Astrocyte (in vitro differentiated cells and primary cell): ENCODE measurements around the gene SND1. TPM values are rescaled to one million over a fixed set of nuclear protein-coding genes. Genes with fewer than 3 reads are reported as not detected.

Experiments used
- DNase-seq: peaks from one replicate; pipeline ENCODE4 v3.0.0-alpha.2; 2010; ENCODE audit warnings: low read depth
- FAIRE-seq: peaks from 2 replicates; lab custom pipeline; 2011; peaks lifted over from hg19 to GRCh38; lab: Jason Lieb, UNC
- H2AFZ ChIP-seq: 2 replicates; pipeline ENCODE4 v1.6.0; 2012; ENCODE audit warnings: low read depth, low read length, inconsistent platforms
- H3K27ac ChIP-seq: 2 replicates; pipeline ENCODE4 v1.5.1; 2011; ENCODE audit warnings: low read depth, low read length, inconsistent platforms
- H3K27me3 ChIP-seq: 2 replicates; pipeline ENCODE4 v1.6.0; 2011; ENCODE audit warnings: low read length, inconsistent platforms; ENCODE audit not compliant: insufficient read depth
- H3K36me3 ChIP-seq: 2 replicates; pipeline ENCODE4 v1.5.1; 2011; ENCODE audit warnings: low read length, inconsistent platforms; ENCODE audit not compliant: insufficient read depth
- H3K4me1 ChIP-seq: 2 replicates; pipeline ENCODE4 v1.5.1; 2011; ENCODE audit warnings: low read length, inconsistent platforms; ENCODE audit not compliant: insufficient read depth
- H3K4me2 ChIP-seq: 2 replicates; pipeline ENCODE4 v1.6.0; 2012; ENCODE audit warnings: low read length, inconsistent platforms
- H3K4me3 ChIP-seq: 2 replicates; pipeline ENCODE4 v1.5.1; 2011; ENCODE audit warnings: low read depth, mild to moderate bottlenecking, low read length, inconsistent platforms; ENCODE audit not compliant: insufficient read depth
- H3K79me2 ChIP-seq: 2 replicates; pipeline ENCODE4 v1.6.0; 2012; ENCODE audit warnings: mild to moderate bottlenecking, low read length, inconsistent platforms; ENCODE audit not compliant: insufficient read depth
- H3K9ac ChIP-seq: 2 replicates; pipeline ENCODE4 v1.6.0; 2012; ENCODE audit warnings: mild to moderate bottlenecking, low read length, inconsistent platforms
- H3K9me3 ChIP-seq: 2 replicates; pipeline ENCODE4 v1.5.1; 2012; ENCODE audit warnings: low read depth, mild to moderate bottlenecking, low read length, inconsistent platforms; ENCODE audit not compliant: insufficient read depth
- H4K20me1 ChIP-seq: 2 replicates; pipeline ENCODE4 v1.6.0; 2012; ENCODE audit warnings: low read length, inconsistent platforms; ENCODE audit not compliant: insufficient read depth
- H3K27ac Mint-ChIP-seq: one replicate; pipeline ENCODE4 v1.8.0; 2021; ENCODE audit warnings: mild to moderate bottlenecking, mixed read lengths; ENCODE audit not compliant: unreplicated experiment
- H3K27me3 Mint-ChIP-seq: one replicate; pipeline ENCODE4 v1.8.0; 2021; ENCODE audit warnings: low read depth, mixed read lengths; ENCODE audit not compliant: unreplicated experiment
- H3K36me3 Mint-ChIP-seq: one replicate; pipeline ENCODE4 v1.8.0; 2021; ENCODE audit warnings: low read depth, mixed read lengths; ENCODE audit not compliant: unreplicated experiment
- H3K4me1 Mint-ChIP-seq: one replicate; pipeline ENCODE4 v1.8.0; 2021; ENCODE audit warnings: low read depth, mixed read lengths; ENCODE audit not compliant: unreplicated experiment
- H3K4me3 Mint-ChIP-seq: one replicate; pipeline ENCODE4 v1.8.0; 2021; ENCODE audit warnings: mild to moderate bottlenecking, moderate library complexity, mixed read lengths; ENCODE audit not compliant: unreplicated experiment
- H3K9me3 Mint-ChIP-seq: one replicate; pipeline ENCODE4 v1.8.0; 2021; ENCODE audit warnings: mild to moderate bottlenecking, mixed read lengths; ENCODE audit not compliant: unreplicated experiment
- EZH2 ChIP-seq: IDR thresholded peaks from 2 replicates; pipeline ENCODE4 v1.6.1; 2012; ENCODE audit warnings: mild to moderate bottlenecking, low read length, inconsistent platforms; ENCODE audit not compliant: insufficient read depth
- total RNA-seq: library from RNA; stranded (reverse); gene quantifications from 2 replicates; pipeline ENCODE4 v1.2.1, GENCODE V29; 2021
- TF ChIP-seq, protein P1 (sequence below): IDR thresholded peaks from 2 replicates; pipeline ENCODE4 v1.5.1; 2011; ENCODE audit warnings: low read depth, mild to moderate bottlenecking, inconsistent platforms, low read length, moderate library complexity; ENCODE audit not compliant: insufficient read depth

Gene SND1
- total RNA-seq, 1 donor from 2014 or later: 267 TPM

DNA sequence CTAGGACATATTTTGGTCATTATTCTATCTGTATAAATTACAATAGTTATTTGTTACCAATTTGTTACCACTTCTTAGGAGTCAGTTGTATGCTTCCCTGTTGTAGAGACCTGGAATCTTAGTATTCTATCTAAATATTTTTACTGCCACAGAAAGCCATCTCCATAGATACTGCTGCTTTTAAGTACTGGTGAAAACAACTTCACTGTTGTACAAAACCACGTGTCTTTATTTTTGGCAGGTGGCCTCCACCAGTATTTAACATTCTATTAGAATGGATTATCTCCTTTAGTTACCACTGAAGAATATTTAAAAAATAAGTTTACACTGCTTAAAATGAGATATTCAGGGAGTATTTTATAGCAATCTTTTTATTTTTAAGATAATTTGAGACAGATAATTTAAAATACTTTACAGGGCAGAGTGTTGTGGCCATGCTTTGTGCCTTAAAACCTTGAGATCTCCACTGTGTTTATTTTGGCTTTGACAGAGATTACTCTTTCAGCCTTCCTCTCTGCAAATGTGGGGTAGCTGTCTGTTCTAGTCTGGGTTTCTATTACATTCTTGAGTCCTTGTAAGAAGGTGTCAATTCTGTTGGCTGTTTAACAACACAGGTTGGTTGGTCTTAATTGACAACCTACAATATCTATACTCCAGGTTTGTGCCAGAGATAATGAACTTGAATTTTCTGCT is 193.7 kb downstream of the SND1 start:
- Histone ChIP-seq H3K27me3 (no peaks in the 10 kb centered on the region), H3K4me1 (peaks cover 19% of the 10 kb centered on the region), H2AFZ (no peak overlapping the region), H4K20me1 (peaks cover 85% of the 10 kb centered on the region), H3K79me2 (peaks cover 23% of the 10 kb centered on the region), H3K4me3 (no peak overlapping the region), H3K9me3 (no peaks in the 10 kb centered on the region), H3K27ac (no peak overlapping the region), H3K36me3 (peaks cover 3% of the 10 kb centered on the region), H3K4me2 (no peak overlapping the region), H3K9ac (no peak overlapping the region)
- Mint-ChIP-seq H3K4me1 (peaks cover 34% of the 10 kb centered on the region), H3K4me3 (no peak overlapping the region), H3K9me3 (no peaks in the 10 kb centered on the region), H3K27ac (no peak overlapping the region), H3K27me3 (no peaks in the 10 kb centered on the region), H3K36me3 (peaks cover 13% of the 10 kb centered on the region)
- no peak for TF ChIP-seq EZH2
- TF ChIP-seq, protein P1, sequence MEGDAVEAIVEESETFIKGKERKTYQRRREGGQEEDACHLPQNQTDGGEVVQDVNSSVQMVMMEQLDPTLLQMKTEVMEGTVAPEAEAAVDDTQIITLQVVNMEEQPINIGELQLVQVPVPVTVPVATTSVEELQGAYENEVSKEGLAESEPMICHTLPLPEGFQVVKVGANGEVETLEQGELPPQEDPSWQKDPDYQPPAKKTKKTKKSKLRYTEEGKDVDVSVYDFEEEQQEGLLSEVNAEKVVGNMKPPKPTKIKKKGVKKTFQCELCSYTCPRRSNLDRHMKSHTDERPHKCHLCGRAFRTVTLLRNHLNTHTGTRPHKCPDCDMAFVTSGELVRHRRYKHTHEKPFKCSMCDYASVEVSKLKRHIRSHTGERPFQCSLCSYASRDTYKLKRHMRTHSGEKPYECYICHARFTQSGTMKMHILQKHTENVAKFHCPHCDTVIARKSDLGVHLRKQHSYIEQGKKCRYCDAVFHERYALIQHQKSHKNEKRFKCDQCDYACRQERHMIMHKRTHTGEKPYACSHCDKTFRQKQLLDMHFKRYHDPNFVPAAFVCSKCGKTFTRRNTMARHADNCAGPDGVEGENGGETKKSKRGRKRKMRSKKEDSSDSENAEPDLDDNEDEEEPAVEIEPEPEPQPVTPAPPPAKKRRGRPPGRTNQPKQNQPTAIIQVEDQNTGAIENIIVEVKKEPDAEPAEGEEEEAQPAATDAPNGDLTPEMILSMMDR: no peak
- FAIRE-seq (no peak), DNase-seq (peak; percentile 15)

DNA sequence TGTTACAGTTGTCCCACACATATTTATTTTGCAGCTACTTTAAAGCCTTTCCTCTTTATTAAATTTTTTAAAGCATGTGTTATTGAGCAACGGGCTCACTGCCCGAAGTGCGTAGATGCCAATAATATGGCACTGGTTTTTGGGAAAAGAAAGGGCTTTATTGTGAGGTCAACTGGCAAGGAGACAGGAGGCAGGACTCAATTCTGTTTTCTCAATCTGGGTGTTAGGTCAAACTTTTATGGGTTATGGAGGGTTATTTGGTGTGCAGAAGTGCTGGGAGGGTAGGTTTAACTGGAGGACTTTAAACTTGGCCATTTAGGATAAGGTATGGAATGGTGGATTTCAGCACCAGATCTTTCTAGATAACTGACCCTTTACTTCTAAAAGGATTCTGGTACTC is 195.6 kb downstream of the SND1 start:
- Histone ChIP-seq H3K36me3 (peaks cover 3% of the 10 kb centered on the region), H3K9me3 (no peaks in the 10 kb centered on the region), H3K27ac (no peak overlapping the region), H3K4me3 (no peak overlapping the region), H3K27me3 (no peaks in the 10 kb centered on the region), H4K20me1 (peaks cover 81% of the 10 kb centered on the region), H3K79me2 (peaks cover 8% of the 10 kb centered on the region), H3K4me1 (peaks cover 22% of the 10 kb centered on the region), H2AFZ (no peak overlapping the region), H3K4me2 (no peak overlapping the region), H3K9ac (no peak overlapping the region)
- no peak for TF ChIP-seq EZH2
- TF ChIP-seq, protein P1: no peak
- Mint-ChIP-seq H3K27ac (no peak overlapping the region), H3K4me3 (no peak overlapping the region), H3K9me3 (no peaks in the 10 kb centered on the region), H3K27me3 (no peaks in the 10 kb centered on the region), H3K4me1 (peaks cover 42% of the 10 kb centered on the region), H3K36me3 (peaks cover 13% of the 10 kb centered on the region)
- no peak for FAIRE-seq
- no peak for DNase-seq

DNA sequence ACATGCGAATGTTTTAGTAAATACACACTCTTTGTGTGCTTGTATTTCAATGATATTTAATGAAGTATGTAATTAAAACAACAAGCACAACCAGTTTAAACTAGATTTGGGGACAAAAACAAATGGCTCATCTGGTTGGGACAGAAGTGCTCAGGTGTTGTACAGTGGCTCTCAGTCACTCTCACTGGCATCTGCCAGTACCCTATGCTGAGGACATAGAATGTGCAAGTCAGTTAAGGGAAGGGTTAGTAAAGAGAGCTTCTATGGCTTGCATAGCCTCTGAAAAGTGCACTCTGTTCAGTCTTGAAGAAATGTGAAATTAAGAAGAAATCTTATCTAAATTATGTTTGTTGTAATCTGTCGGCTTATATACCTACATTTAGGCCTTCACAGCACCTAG is 196.2 kb downstream of the SND1 start:
- TF ChIP-seq, protein P1: no peak
- TF ChIP-seq EZH2: no peak
- peaks cover 3% of the 10 kb centered on the region for H3K36me3 ChIP-seq
- H3K4me1 ChIP-seq: peaks cover 22% of the 10 kb centered on the region
- H3K9ac ChIP-seq: no peak overlapping the region
- DNase-seq (no peak), FAIRE-seq (no peak)
- H3K79me2 ChIP-seq: peaks cover 8% of the 10 kb centered on the region
- no peaks in the 10 kb centered on the region for H3K9me3 ChIP-seq
- no peaks in the 10 kb centered on the region for H3K27me3 ChIP-seq
- no peaks in the 10 kb centered on the region for H3K27me3 Mint-ChIP-seq
- peaks cover 42% of the 10 kb centered on the region for H3K4me1 Mint-ChIP-seq
- H4K20me1 ChIP-seq: peaks cover 82% of the 10 kb centered on the region
- H3K36me3 Mint-ChIP-seq: peaks cover 13% of the 10 kb centered on the region
- H3K9me3 Mint-ChIP-seq: no peaks in the 10 kb centered on the region
- no peak overlapping the region for H2AFZ ChIP-seq
- H3K4me2 ChIP-seq: no peak overlapping the region
- no peak overlapping the region for H3K4me3 ChIP-seq
- no peak overlapping the region for H3K27ac ChIP-seq
- no peak overlapping the region for H3K27ac Mint-ChIP-seq
- no peak overlapping the region for H3K4me3 Mint-ChIP-seq
